Measurements from ENCODE around the gene HLA-B. TPM values are rescaled to one million over a fixed set of nuclear protein-coding genes. Genes with fewer than 3 reads are reported as not detected.

Gene HLA-B
- total and polyA plus RNA-seq, 2 of the 8 experiments (the other 6 are each of a cell fraction or from before 2014, with no cell fraction given): 154 to 233 TPM

DNA sequence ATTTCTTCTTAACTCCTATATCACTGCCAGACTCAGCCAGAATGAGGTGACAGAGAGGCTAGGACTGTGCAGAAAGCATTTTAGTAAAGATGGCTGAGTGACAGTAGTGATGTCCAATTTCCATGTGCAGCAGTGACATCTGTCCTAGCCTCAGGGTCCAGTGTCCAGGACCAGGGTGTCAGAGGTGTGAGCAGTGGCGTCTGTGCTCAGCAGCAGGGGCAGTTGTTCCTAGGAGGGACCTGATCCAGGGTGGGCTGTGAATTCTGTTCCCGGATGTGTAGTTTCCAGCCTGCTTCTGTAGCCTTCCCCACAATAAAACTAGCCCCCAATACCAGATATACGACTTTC lies 6.0 kb downstream of the HLA-B start:
- Histone ChIP-seq H3K14ac (ENCODE audit: insufficient read length) (no peak overlapping the region), H3K79me1 (ENCODE audit: low read depth, low read length) (no peaks in the 10 kb centered on the region), H3K4me1 (replicated peaks in 1 of 4; ENCODE audit: control insufficient read depth in 3 of 4, insufficient read depth in 4 of 4, low read length in 3 of 4) (0 out of 7 replicates have a peak, but pooled peaks cover 0 to 2% (median 0%) of the 10 kb centered on the region in 4 experiments), H4K20me1 (replicated peaks in 1 of 2; ENCODE audit: control insufficient read depth in 1 of 2, insufficient read depth in 2 of 2, low read length in 2 of 2) (peaks cover 0 to 2% of the 10 kb centered on the region in 2 experiments), H2BK120ac (replicated peaks; ENCODE audit: low read depth, low read length) (no peak overlapping the region), H3K4ac (replicated peaks; ENCODE audit: insufficient read length, low read depth, low read length) (no peak overlapping the region), H4K91ac (replicated peaks; ENCODE audit: insufficient read length, low read length) (no peak overlapping the region), H3K79me2 (ENCODE audit: control insufficient read depth in 1 of 2, insufficient read depth in 2 of 2, low read length in 2 of 2) (no peaks in the 10 kb centered on the region), H2AK5ac (ENCODE audit: low read depth, low read length) (no peak overlapping the region), H4K5ac (ENCODE audit: insufficient read length, low read depth, low read length) (no peak overlapping the region), H2BK12ac (ENCODE audit: low read depth, low read length) (no peak overlapping the region), H3K23me2 (ENCODE audit: low read depth, low read length) (peaks cover under 1% of the 10 kb centered on the region; the same call in 1 of the 2 replicates), H2AFZ (ENCODE audit: low read length) (no peak overlapping the region), H4K8ac (ENCODE audit: extremely low read depth, insufficient read depth, low read length) (no peak overlapping the region), H3K36me3 (ENCODE audit: control insufficient read depth in 2 of 4, insufficient read depth in 4 of 4, low read length in 3 of 4) (peaks cover 0 to 10% (median 0%) of the 10 kb centered on the region in 4 experiments; a peak in 3 of 8 replicates), H3K23ac (ENCODE audit: insufficient read length) (no peak overlapping the region), H3K4me3 (ENCODE audit: extremely low read depth in 1 of 4, insufficient read depth in 2 of 4, low read depth in 3 of 4, low read length in 4 of 4) (no peak overlapping the region), H3K9ac (replicated peaks in 1 of 4; ENCODE audit: extremely low read depth in 1 of 4, low read depth in 3 of 4, low read length in 3 of 4) (no peak overlapping the region), H3K18ac (ENCODE audit: extremely low read depth, low read length) (no peak overlapping the region), H3K56ac (replicated peaks; ENCODE audit: insufficient read length, low read depth, low read length) (no peak overlapping the region), H2BK15ac (ENCODE audit: low read length) (no peak overlapping the region), H2BK20ac (ENCODE audit: low read length) (no peak overlapping the region), H3K4me2 (ENCODE audit: insufficient read depth in 1 of 2, low read depth in 2 of 2, low read length in 2 of 2) (no peak overlapping the region), H3K9me3 (ENCODE audit: insufficient read depth in 2 of 2, low read depth in 1 of 2, low read length in 1 of 2) (no peaks in the 10 kb centered on the region), H3K27ac (ENCODE audit: low read depth, low read length) (no peak overlapping the region), H2BK5ac (ENCODE audit: low read depth, low read length) (no peak overlapping the region), H3K27me3 (replicated peaks in 1 of 4; ENCODE audit: control insufficient read depth in 3 of 4, extremely low read depth in 1 of 4, insufficient read depth in 3 of 4, low read length in 3 of 4) (peaks cover 3 to 7% (median 5%) of the 10 kb centered on the region in 4 experiments)
- TF ChIP-seq SP1 (IDR thresholded peaks at IDR 0.05; ENCODE audit: low read depth, low read length) (no peak), CREB1 (IDR thresholded peaks at IDR 0.05) (no peak)
- 66% methylated on average over 3 of the region's 3 CpGs; no CpG with 5 or more reads in 1 of the 2 experiments for WGBS, 2 experiments (ENCODE audit: extremely low coverage in 1 of 2, insufficient coverage in 1 of 2, insufficient read length in 1 of 2, insufficient replicate concordance in 2 of 2, low coverage in 1 of 2, low lambda C conversion rate in 2 of 2, missing lambda C conversion rate in 1 of 2)
- POLR2A ChIA-PET (ENCODE audit: partially characterized antibody): no interaction called here
- no peak for DNase-seq (ENCODE audit: low read depth in 1 of 2, low spot score in 2 of 2)
- FAIRE-seq: no peak
- CTCF ChIA-PET (ENCODE audit: partially characterized antibody): no interaction called here
